Keratinocyte (primary cell): Measurements from ENCODE around the gene MRPL43.
"Not testable (repeated sequence)": the region's sequence is repeated elsewhere in the genome, so short reads cannot be mapped to it uniquely, and the experiment has no call there.

ENCODE experiments used
- EZH2 ChIP-seq: IDR thresholded peaks from one replicate; pipeline ENCODE4 v1.6.1; 2012; ENCODE audit warnings: inconsistent platforms, mild to moderate bottlenecking, low read length, moderate library complexity
- TF ChIP-seq, protein P1 (sequence below), 3 experiments: IDR thresholded peaks in 1 of 3; conservative IDR thresholded peaks in 1 of 3; optimal IDR thresholded peaks in 1 of 3; 2 replicates in 2 of 3; 3 replicates in 1 of 3; pipeline versions ENCODE3 to v1.5.1; 2011; ENCODE audit warnings: low read length in 3 of 3, mild to moderate bottlenecking in 3 of 3, moderate library complexity in 2 of 3, control low read depth in 1 of 3, inconsistent platforms in 1 of 3; ENCODE audit not compliant: insufficient read depth in 2 of 3; ENCODE audit errors: extremely low read depth in 1 of 3

DNA sequence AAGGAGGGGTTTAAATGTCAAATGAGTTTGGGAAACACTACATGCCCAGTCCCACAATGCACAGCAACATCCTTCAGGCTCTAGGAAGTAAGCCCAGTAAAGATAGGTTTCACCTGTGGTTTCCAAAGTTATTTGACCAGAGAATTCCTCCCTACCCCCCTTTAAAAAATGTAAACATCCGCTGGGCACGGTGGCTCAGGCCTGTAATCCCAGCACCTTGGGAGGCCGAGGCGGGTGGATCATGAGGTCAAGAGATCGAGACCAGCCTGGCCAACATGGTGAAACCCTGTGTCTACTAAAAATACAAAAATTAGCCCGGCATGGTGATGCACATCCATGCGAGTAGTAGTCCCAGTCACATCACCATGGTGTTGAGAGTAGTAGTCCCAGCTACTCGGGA lies 11.9 kb downstream of the MRPL43 start:
- TF ChIP-seq, protein P1, sequence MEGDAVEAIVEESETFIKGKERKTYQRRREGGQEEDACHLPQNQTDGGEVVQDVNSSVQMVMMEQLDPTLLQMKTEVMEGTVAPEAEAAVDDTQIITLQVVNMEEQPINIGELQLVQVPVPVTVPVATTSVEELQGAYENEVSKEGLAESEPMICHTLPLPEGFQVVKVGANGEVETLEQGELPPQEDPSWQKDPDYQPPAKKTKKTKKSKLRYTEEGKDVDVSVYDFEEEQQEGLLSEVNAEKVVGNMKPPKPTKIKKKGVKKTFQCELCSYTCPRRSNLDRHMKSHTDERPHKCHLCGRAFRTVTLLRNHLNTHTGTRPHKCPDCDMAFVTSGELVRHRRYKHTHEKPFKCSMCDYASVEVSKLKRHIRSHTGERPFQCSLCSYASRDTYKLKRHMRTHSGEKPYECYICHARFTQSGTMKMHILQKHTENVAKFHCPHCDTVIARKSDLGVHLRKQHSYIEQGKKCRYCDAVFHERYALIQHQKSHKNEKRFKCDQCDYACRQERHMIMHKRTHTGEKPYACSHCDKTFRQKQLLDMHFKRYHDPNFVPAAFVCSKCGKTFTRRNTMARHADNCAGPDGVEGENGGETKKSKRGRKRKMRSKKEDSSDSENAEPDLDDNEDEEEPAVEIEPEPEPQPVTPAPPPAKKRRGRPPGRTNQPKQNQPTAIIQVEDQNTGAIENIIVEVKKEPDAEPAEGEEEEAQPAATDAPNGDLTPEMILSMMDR (optimal IDR thresholded peaks at IDR 0.05 in 1 of 3, IDR thresholded peaks at IDR 0.05 in 1 of 3, conservative IDR thresholded peaks at IDR 0.05 in 1 of 3; ENCODE audit: extremely low read depth in 1 of 3, insufficient read depth in 2 of 3, low read length in 3 of 3), result not testable (repeated sequence)
- not testable (repeated sequence) for TF ChIP-seq EZH2
